Smooth muscle cell of the brain vasculature (primary cell): ENCODE results near the gene CLIC6.
"Not testable (repeated sequence)": the region's sequence is repeated elsewhere in the genome, so short reads cannot be mapped to it uniquely, and the experiment has no call there.

ENCODE experiments used
- DNase-seq: peaks from one replicate; pipeline ENCODE4 v3.0.0-alpha.2; 2012; ENCODE audit warnings: low read depth, low spot score

Gene CLIC6

GRCh38 chr21:34692458-34693020, 23.7 kb downstream of the CLIC6 start:
- no peak for DNase-seq

GRCh38 chr21:34693192-34693810, 24.5 kb downstream of the CLIC6 start:
- peak; percentile 23 for DNase-seq

GRCh38 chr21:34695434-34695833, 26.6 kb downstream of the CLIC6 start:
- no peak for DNase-seq

GRCh38 chr21:34696121-34696520, 27.3 kb downstream of the CLIC6 start:
- no peak for DNase-seq

GRCh38 chr21:34697826-34698225, 29.0 kb downstream of the CLIC6 start:
- DNase-seq, result no peak

GRCh38 chr21:34698270-34699015, 29.6 kb downstream of the CLIC6 start:
- no peak for DNase-seq

- no peak for DNase-seq
Measured at GRCh38 chr21:34700605-34701004, 31.8 kb downstream of the CLIC6 start.

- DNase-seq, result no peak
Measured at GRCh38 chr21:34701726-34702125, 32.9 kb downstream of the CLIC6 start.

GRCh38 chr21:34702341-34703170, 33.8 kb downstream of the CLIC6 start:
- DNase-seq, result no peak

- DNase-seq, result no peak
Measured at GRCh38 chr21:34703571-34703970, 34.8 kb downstream of the CLIC6 start.

- no peak for DNase-seq
Measured at GRCh38 chr21:34704119-34704518, 35.3 kb downstream of the CLIC6 start.

- DNase-seq, result no peak
Measured at GRCh38 chr21:34705011-34705410, 36.2 kb downstream of the CLIC6 start.

GRCh38 chr21:34706337-34706736, 37.5 kb downstream of the CLIC6 start:
- DNase-seq, result no peak

GRCh38 chr21:34707876-34708325, 39.1 kb downstream of the CLIC6 start:
- no peak for DNase-seq

GRCh38 chr21:34713621-34714020, 44.8 kb downstream of the CLIC6 start:
- DNase-seq, result no peak

- DNase-seq, result no peak
Measured at GRCh38 chr21:34715518-34715917, 46.7 kb downstream of the CLIC6 start.

- DNase-seq, result no peak
Measured at GRCh38 chr21:34715985-34716596, 47.3 kb downstream of the CLIC6 start.

- DNase-seq, result not testable (repeated sequence)
Measured at GRCh38 chr21:34718529-34718928, 49.7 kb downstream of the CLIC6 start.

GRCh38 chr21:34722684-34723300, 54.0 kb downstream of the CLIC6 start:
- DNase-seq, result no peak

GRCh38 chr21:34724131-34724856, 55.5 kb downstream of the CLIC6 start:
- DNase-seq, result no peak

- DNase-seq, result no peak
Measured at GRCh38 chr21:34724857-34725195, 56.0 kb downstream of the CLIC6 start.
